Stimulated activated effector memory CD8-positive, alpha-beta T cell treated with anti-CD3 and anti-CD28 coated beads, Interleukin-12 subunit alpha, Interleukin-12 subunit beta, amount 100 ng/mL, for 72 hours (primary cell): ENCODE data around the gene KCNJ11.

Experiments
- ATAC-seq: fragments of 150-1000 bp; cut with Tn5 transposase; 2 replicates; pipeline ENCODE4 v1.10.0; 2021
- DNase-seq, 2 donors: peaks; one replicate each; pipeline ENCODE4 v3.0.0; 2021 to 2022; ENCODE audit warnings: low spot score in 2 of 2
- H3K27ac Mint-ChIP-seq: one replicate; pipeline ENCODE4 v1.8.0; 2022; ENCODE audit warnings: mild to moderate bottlenecking, mixed read lengths
- H3K36me3 Mint-ChIP-seq: one replicate; pipeline ENCODE4 v1.8.0; 2022; ENCODE audit warnings: mild to moderate bottlenecking, mixed read lengths
- H3K4me1 Mint-ChIP-seq: one replicate; pipeline ENCODE4 v1.8.0; 2022; ENCODE audit warnings: mixed read lengths
- H3K4me3 Mint-ChIP-seq: one replicate; pipeline ENCODE4 v1.8.0; 2022; ENCODE audit warnings: mild to moderate bottlenecking, mixed read lengths
- H3K9me3 Mint-ChIP-seq: one replicate; pipeline ENCODE4 v1.8.0; 2022; ENCODE audit warnings: mixed read lengths

The KCNJ11 gene

DNA sequence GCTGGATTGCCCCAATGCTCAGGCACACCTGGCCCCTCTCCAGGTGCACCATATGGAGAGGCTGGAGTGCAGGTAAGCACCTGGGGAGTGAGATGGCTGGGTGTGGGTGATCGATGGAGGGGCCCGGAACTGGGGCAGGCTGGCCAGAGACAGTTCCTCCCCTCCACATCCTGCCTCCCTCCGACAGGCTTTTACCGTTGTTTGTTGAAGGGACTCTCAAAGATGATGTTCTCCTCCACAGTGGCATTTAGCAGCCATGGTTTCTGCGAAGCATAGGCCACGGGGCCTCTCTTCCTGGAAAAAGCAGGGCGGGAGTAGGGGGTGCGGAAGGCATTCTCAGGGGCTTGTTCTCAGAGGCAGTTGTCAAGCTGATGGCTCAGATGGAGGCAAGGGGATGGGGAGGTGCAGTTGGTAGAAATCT lies 25.9 kb upstream of the KCNJ11 start:
- no peaks in the 10 kb centered on the region for H3K4me1 Mint-ChIP-seq
- DNase-seq: no peak
- no peak overlapping the region for H3K27ac Mint-ChIP-seq
- no peak overlapping the region for H3K4me3 Mint-ChIP-seq
- no peaks in the 10 kb centered on the region for H3K9me3 Mint-ChIP-seq
- H3K36me3 Mint-ChIP-seq: no peaks in the 10 kb centered on the region
- ATAC-seq: peak; percentile 11

DNA sequence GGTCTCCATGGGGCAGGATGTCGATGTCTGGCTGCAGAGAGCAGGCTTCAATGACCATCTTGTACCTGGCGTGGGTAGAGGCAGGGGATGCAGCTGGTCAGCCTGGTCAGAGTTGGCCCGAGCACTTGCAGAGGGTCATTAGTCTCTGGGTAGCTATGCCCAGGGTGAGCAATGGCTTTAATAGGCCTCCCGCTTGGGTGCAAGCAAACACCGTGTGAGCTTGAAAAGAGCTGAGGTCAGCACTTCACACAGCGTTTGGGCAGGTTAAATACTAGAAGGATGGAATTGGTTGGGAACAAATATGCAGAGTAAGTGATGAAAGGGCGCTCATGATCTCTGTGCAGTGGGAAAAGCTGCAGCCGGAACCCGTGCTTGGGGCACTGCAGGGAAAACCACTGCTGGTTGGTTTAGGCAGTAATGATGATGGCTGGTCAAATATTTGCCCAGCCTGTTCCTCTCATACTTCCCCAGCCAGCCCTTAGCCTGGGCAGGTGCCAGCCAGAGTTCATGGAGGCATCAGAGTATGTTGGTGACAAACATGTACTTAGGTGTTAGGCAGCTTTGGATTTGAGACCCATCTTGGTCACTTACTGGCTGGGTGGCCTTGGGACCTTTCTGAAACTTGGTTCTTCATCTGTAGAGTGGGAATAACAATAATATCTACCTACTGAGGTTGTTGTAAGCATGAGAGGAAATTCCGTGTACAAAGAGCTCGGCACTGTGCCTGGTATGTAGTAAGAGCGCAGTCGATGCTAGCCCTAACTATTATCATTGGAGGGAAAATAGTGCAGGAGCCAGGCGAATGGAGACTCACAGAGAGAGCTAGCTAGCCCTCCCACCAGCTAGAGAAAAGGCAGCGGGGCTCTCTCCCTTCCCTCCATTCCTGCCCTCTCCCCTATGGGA lies 25.2 kb upstream of the KCNJ11 start:
- H3K27ac Mint-ChIP-seq: no peak overlapping the region
- H3K4me3 Mint-ChIP-seq: no peak overlapping the region
- no peak for ATAC-seq
- no peaks in the 10 kb centered on the region for H3K36me3 Mint-ChIP-seq
- no peak for DNase-seq
- no peaks in the 10 kb centered on the region for H3K9me3 Mint-ChIP-seq
- no peaks in the 10 kb centered on the region for H3K4me1 Mint-ChIP-seq

DNA sequence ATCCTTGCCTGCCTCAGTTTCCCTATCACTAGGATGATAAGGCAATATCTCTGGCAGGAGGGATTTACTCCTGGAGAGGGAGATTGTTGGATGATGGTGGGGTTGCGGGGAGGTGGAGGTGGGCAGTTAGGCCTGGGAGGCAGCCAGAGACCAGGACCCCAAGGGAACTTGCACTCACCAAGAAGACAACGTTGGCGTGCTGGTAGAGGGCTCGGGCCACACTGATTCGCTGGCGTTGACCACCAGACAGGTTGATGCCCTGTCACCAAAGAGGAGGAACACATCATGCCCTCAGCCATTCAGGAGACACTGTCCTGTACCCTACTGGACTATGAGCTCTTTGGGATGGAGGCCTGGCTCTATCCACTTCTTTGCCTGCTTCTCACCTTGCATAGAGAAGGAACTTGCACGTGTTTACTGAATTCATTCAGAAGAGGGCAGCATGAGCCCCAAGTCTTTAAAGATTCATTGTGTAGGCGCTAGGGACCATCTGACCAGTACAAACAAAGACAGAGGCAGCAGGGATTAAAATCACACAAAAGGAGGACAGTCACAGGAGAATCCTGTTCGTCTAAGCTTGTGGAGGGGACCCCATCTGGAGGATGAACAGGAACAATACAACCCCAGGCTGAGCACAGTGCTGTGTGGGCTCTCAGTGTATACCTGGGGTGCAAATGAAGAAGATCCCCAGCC lies 24.2 kb upstream of the KCNJ11 start:
- H3K36me3 Mint-ChIP-seq: no peaks in the 10 kb centered on the region
- ATAC-seq: no peak

DNA sequence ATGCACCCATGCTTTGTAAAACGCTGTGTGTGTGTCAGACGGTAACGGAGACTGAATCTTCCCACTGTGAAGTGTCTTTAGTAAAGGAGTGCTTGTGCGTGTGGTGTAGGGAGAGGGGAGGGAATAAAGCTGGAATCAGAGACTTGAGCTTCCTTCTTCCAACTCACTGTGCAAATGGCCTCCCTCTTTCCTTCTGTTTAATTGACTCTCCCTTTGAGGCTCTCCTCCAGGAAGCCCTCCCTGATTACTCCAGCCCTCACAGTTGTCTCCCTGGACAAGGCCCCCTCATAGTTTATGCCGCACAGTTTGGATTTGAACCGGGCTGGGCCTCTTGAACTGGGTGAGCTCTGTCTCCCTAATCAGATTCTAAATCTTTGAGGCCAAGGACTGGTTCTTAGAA lies 23.0 kb upstream of the KCNJ11 start:
- H3K4me3 Mint-ChIP-seq: no peak overlapping the region
- no peak overlapping the region for H3K27ac Mint-ChIP-seq
- H3K4me1 Mint-ChIP-seq: no peaks in the 10 kb centered on the region
- DNase-seq: no peak
- ATAC-seq: no peak
- H3K9me3 Mint-ChIP-seq: no peaks in the 10 kb centered on the region
- H3K36me3 Mint-ChIP-seq: no peaks in the 10 kb centered on the region

More for the DNA sequence above, 24.2 kb upstream of the KCNJ11 start:
- Mint-ChIP-seq H3K27ac (no peak overlapping the region), H3K4me3 (no peak overlapping the region), H3K9me3 (no peaks in the 10 kb centered on the region), H3K4me1 (no peaks in the 10 kb centered on the region)
- no peak for DNase-seq

DNA sequence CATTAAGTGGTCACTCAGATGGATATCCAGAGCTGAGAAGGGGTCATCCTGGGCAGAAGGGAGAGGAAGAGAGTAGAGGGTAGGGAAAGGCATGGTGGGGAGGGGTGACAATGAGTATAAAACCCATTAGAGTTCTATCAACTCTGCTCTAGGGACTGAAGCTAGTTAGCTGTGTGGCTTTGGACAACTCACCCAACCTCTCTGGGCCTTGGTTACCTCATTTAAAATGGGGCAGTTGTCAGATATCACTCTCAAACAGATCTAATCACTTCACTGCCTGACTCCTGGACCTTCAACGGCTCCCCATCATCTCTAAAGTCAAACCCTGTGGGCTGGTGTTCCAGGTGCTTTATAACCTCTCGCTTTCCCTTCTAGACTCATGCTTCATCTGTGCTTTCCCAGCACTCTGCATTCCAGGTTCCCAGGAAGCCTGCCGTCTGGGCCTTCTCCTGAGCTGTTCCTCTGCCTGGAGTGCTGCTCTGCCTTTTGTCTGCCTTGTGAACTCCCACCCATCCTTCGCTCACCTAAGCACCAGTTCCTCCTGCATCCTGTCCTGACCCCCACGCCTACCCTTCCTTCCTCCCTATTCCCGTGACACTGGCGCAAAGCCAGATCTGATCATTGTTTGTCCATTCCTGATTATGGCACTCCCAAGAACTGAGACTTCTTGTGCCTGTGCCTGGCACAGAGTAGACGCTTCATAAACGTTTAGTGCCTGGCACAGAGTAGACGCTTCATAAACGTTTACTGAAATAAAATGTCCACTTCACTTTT lies 22.3 kb upstream of the KCNJ11 start:
- Mint-ChIP-seq H3K4me3 (no peak overlapping the region), H3K9me3 (no peaks in the 10 kb centered on the region), H3K36me3 (no peaks in the 10 kb centered on the region), H3K4me1 (no peaks in the 10 kb centered on the region), H3K27ac (no peak overlapping the region)
- ATAC-seq (no peak), DNase-seq (no peak)

DNA sequence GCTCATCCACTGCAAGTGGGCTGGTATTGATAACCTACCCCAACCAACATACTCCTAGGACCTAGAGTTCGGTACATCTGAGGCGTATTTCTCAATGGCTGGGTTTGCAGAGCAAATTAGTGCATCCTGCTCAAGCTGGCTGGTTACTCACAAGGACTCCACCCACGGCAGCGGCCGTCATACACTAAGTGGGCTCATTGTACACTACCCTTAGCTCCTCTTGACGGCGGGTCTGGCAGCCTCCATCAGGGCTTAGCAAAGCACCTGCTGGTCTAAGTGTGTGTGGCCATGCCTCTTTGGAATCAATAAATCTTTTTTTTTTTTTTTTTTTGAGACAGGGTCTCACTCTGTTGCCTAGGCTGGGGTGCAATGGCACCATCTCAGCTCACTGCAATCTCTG lies 20.2 kb upstream of the KCNJ11 start:
- no peak for DNase-seq
- Mint-ChIP-seq H3K9me3 (no peaks in the 10 kb centered on the region), H3K4me1 (no peaks in the 10 kb centered on the region), H3K36me3 (no peaks in the 10 kb centered on the region), H3K27ac (no peak overlapping the region), H3K4me3 (no peak overlapping the region)
- ATAC-seq: no peak

DNA sequence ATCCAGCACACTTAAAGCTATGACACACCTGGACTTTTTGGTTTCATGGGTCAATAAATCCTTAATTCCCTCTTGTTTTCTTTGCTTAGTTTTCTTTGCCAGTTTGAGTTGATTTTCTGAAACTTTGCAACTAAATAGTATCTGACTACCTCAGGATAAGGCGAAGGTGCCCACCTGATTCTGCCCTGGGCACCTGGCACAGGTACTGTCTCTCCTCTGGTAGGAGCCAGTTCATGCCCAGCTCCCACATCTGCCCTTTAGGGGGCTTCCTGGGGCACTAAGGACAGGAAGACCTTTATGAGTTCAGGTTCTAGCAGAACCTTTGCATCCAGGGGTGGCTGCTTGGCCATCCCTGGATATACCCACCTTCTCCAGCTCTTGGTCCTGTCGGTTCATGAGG lies 19.6 kb upstream of the KCNJ11 start:
- H3K9me3 Mint-ChIP-seq: no peaks in the 10 kb centered on the region
- H3K27ac Mint-ChIP-seq: no peak overlapping the region
- no peak overlapping the region for H3K4me3 Mint-ChIP-seq

DNA sequence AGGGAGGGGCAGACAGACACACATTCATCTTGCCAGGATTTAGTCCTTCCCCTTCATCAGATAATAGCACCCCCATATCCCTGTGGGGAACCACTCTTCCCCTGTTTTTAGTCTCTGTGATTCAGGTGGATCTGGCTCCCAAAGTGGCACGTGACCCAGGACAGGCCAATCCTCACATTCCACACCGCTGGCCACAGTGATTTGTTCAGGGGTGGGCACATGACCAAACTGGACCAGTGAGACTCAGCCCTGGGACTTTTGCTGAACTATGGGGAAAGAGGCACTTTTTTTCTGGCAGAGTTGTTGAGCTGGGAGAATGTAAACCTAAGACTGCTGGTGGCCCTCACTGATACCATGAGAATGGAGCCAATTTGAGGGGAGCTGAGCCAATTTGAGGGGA lies 19.1 kb upstream of the KCNJ11 start:
- H3K4me3 Mint-ChIP-seq: no peak overlapping the region
- no peaks in the 10 kb centered on the region for H3K36me3 Mint-ChIP-seq
- H3K27ac Mint-ChIP-seq: no peak overlapping the region
- H3K4me1 Mint-ChIP-seq: no peaks in the 10 kb centered on the region
- H3K9me3 Mint-ChIP-seq: no peaks in the 10 kb centered on the region
- ATAC-seq (no peak), DNase-seq (no peak)

More for the DNA sequence above, 19.6 kb upstream of the KCNJ11 start:
- H3K36me3 Mint-ChIP-seq: no peaks in the 10 kb centered on the region
- no peaks in the 10 kb centered on the region for H3K4me1 Mint-ChIP-seq
- DNase-seq (no peak), ATAC-seq (no peak)

DNA sequence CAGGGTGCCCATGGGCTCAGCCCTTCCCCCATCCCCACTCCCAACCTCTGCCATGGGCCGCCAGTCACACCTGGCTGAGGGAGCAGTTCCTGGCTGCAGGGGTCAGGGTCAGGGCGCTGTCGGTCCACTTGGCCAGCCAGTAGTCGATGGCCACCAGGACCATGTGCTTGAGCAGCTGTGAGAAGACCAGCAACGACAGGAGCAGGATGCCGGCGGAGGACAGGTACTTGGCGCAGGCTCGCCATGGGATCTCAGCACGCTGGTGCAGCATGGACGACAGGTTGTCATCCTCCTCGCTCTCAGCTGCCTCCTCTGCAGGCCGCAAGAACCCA lies 18.3 kb upstream of the KCNJ11 start:
- no peaks in the 10 kb centered on the region for H3K9me3 Mint-ChIP-seq
- H3K36me3 Mint-ChIP-seq: no peaks in the 10 kb centered on the region
- no peak for DNase-seq
- no peaks in the 10 kb centered on the region for H3K4me1 Mint-ChIP-seq
- ATAC-seq: no peak
- no peak overlapping the region for H3K4me3 Mint-ChIP-seq
- no peak overlapping the region for H3K27ac Mint-ChIP-seq

DNA sequence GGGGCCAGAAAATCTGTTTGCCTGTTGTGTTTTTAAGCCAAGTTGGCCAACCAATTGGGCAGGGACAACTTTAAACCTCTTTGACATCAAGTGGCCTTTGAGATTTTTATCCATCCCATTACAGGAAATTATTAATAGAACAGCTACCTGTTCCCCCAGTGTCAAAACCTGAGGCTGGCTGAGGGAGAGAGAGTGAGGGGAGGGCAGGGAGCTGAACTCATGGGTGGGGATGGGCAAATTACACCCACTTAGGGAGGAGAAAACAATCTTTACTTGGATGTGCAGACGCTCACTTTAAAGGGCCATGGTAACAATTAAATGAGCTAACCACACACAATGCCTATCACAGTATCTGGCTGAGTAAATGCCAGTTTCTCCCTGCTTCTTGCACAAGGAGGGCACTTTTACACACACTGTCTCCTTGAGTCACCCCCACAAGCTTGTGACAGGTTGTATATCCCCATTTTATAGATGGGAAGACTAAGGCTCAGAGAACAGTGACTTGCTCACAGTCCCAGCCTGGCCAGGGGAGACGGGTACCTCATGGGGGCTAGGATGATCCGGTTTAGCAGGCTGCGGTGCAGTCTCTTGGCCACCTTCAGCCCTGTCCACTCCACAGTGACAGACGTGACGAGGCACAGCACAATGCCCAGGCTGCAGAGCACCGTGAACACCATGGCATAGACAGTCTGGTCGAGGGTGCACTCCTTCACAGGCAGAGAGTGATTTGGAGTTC lies 17.8 kb upstream of the KCNJ11 start:
- no peaks in the 10 kb centered on the region for H3K36me3 Mint-ChIP-seq
- no peak for DNase-seq
- no peaks in the 10 kb centered on the region for H3K4me1 Mint-ChIP-seq
- no peak overlapping the region for H3K27ac Mint-ChIP-seq
- ATAC-seq: no peak
- no peaks in the 10 kb centered on the region for H3K9me3 Mint-ChIP-seq
- H3K4me3 Mint-ChIP-seq: no peak overlapping the region

DNA sequence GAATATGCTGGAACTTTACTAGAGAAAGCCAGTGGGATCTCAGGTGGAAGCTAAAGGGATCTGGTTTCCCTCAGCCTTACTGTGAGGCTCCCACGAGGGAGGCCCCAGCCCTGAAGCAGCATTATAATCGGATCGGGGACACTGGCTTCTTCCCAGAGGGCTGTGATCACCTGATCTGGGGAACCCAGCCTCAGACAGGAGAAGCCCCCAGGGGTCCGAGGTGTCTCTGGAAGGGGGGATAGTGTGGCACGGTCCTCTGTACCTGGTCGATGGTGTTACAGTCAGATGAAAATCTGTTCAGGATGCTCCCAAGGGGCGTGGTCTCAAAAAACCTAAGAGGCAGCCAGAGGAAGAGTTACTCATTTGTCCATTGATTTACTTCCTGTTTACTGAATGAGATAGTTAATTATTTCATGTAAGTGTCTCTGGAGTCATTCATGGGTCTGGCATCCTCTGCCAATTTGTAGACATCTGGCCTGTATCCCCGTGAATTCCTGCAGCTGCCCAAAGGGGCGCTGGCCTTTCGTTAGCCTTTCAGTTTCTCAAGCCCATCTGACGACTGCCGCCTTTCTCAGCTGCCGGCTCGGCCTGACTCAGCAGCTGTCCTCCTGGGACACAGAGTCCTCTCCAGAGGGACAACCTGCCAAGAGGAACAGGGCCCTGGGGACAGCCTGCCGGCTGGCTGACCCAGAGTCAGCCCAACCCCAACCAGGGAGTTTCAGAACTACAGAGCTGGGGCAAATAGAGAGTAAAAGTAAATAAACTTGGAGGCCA lies 17.0 kb upstream of the KCNJ11 start:
- no peaks in the 10 kb centered on the region for H3K4me1 Mint-ChIP-seq

DNA sequence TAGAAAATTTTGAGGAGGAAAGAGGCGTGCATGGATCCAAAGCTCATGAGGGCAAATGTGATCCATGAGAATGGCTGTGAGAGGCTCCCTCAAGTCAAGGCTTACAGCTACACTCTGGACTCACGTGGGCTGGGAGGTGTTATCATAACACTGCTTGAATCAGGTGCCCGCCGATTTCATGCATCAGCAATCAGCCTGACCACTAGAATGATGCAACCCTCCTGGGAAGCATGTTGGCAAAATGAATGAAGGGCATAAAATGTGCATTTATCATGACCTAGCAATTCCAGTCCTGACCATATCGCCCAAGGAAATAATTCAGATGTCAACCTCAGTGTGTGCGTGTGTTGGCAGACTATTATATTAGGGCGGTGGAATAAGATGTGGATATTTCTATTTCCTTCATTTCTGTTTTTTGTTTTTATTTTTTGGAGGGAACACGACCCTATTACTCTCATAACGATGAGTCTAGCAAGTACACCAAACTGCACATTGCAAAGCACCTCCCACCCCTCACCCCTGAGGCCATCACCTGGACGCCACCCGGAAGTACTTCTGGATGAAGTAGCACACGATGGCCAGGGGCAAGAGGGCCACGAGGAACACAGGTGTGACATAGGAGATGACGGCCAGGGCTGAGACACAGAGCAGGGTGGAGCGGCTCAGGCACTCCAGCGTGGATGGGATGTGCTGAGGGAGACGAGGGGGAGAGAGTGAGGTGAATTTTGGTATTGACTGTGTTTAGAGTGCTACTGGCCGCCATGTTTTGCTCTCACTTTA lies 15.7 kb upstream of the KCNJ11 start:
- Mint-ChIP-seq H3K36me3 (no peaks in the 10 kb centered on the region), H3K4me3 (no peak overlapping the region), H3K4me1 (no peaks in the 10 kb centered on the region), H3K27ac (no peak overlapping the region), H3K9me3 (no peaks in the 10 kb centered on the region)
- ATAC-seq (no peak), DNase-seq (no peak)

More for the DNA sequence above, 17.0 kb upstream of the KCNJ11 start:
- H3K27ac Mint-ChIP-seq: no peak overlapping the region
- ATAC-seq: no peak
- H3K9me3 Mint-ChIP-seq: no peaks in the 10 kb centered on the region
- H3K36me3 Mint-ChIP-seq: no peaks in the 10 kb centered on the region
- no peak overlapping the region for H3K4me3 Mint-ChIP-seq
- DNase-seq: no peak

DNA sequence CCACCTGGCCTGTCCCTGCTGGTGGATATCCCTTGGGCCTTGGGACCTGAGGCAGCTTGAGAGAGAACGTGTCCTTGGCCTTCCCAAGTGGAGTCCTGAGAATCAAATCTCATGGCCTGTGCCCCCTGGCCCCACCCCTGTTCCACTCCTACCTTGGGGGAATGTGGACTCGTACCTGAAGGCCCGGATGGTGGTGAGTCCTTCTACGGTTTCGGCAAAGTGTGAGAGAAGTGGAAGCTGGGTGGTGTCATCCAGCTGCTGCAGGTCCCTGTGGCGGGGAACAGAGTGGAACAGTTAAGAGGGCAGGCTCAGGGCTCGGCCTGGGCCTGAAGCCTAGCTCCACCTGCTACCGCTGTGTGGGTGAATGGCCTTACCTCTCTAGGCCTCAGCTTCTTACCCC lies 14.0 kb upstream of the KCNJ11 start:
- H3K4me3 Mint-ChIP-seq: no peak overlapping the region
- ATAC-seq: no peak
- H3K4me1 Mint-ChIP-seq: no peaks in the 10 kb centered on the region
- H3K9me3 Mint-ChIP-seq: no peaks in the 10 kb centered on the region
- no peak for DNase-seq
- H3K36me3 Mint-ChIP-seq: no peaks in the 10 kb centered on the region
- no peak overlapping the region for H3K27ac Mint-ChIP-seq

DNA sequence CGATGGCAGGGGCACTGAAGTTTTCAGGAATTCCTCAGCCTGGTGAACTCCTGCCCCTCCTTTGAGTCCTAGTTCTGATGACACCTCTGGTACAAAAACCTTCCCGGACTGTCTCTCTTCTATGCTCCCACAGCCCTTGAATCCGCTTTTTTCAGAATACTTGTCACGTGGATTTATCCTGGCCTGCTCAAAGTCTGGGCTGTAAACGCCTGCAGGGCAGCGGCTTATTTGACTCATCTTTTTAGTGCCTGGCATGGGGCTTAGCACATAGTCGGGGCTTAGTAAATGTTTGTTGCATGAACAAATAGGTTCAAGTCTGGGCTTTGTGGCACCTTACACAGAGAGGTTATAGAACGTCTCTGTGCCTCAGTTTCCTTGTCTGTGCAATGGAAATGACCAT lies 13.4 kb upstream of the KCNJ11 start:
- H3K4me1 Mint-ChIP-seq: no peaks in the 10 kb centered on the region
- H3K4me3 Mint-ChIP-seq: no peak overlapping the region
- ATAC-seq (no peak), DNase-seq (no peak)
- H3K27ac Mint-ChIP-seq: no peak overlapping the region
- H3K9me3 Mint-ChIP-seq: no peaks in the 10 kb centered on the region
- no peaks in the 10 kb centered on the region for H3K36me3 Mint-ChIP-seq
